Hepatocyte (in vitro differentiated cells): ENCODE results near the gene SLC12A5. TPM values are rescaled to one million over a fixed set of nuclear protein-coding genes. Genes with fewer than 3 reads are reported as not detected.

ENCODE experiments used
- DNase-seq: peaks from one replicate; pipeline ENCODE4 v3.0.0-alpha.2; 2016; ENCODE audit warnings: low spot score
- H2AFZ ChIP-seq: fragments of 200-600 bp; sonication (generic); 2 replicates; pipeline ENCODE4 v1.6.0; 2016; ENCODE audit warnings: antibody characterized with exemption, mild to moderate bottlenecking
- H3K27ac ChIP-seq: fragments of 200-600 bp; sonication (generic); 2 replicates; pipeline ENCODE4 v1.5.1; 2016; ENCODE audit warnings: mild to moderate bottlenecking
- H3K27me3 ChIP-seq: fragments of 200-600 bp; sonication (generic); 2 replicates; pipeline ENCODE4 v1.6.1; 2016
- H3K36me3 ChIP-seq: fragments of 200-600 bp; sonication (generic); replicated peaks from 2 replicates; pipeline ENCODE4 v1.5.1; 2016; ENCODE audit warnings: low read depth; ENCODE audit not compliant: insufficient read depth
- H3K4me1 ChIP-seq: fragments of 200-600 bp; sonication (generic); 2 replicates; pipeline ENCODE4 v1.5.1; 2016; ENCODE audit warnings: mild to moderate bottlenecking, moderate library complexity; ENCODE audit not compliant: insufficient read depth
- H3K4me2 ChIP-seq: fragments of 200-600 bp; sonication (generic); 2 replicates; pipeline ENCODE4 v1.6.0; 2016
- H3K4me3 ChIP-seq: fragments of 200-600 bp; sonication (generic); 2 replicates; pipeline ENCODE4 v1.5.1; 2016; ENCODE audit warnings: mild to moderate bottlenecking
- H3K79me2 ChIP-seq: fragments of 200-600 bp; sonication (generic); 2 replicates; pipeline ENCODE4 v1.6.0; 2017; ENCODE audit warnings: mild to moderate bottlenecking
- H3K9me2 ChIP-seq: fragments of 200-600 bp; sonication (generic); replicated peaks from 2 replicates; pipeline ENCODE4 v1.6.0; 2017; ENCODE audit warnings: mild to moderate bottlenecking; ENCODE audit not compliant: insufficient read depth
- H3K9me3 ChIP-seq: fragments of 200-600 bp; sonication (generic); 2 replicates; pipeline ENCODE4 v1.5.1; 2016; ENCODE audit warnings: low read depth, mild to moderate bottlenecking
- H4K20me1 ChIP-seq: fragments of 200-600 bp; sonication (generic); 2 replicates; pipeline ENCODE4 v1.6.0; 2016; ENCODE audit warnings: mild to moderate bottlenecking; ENCODE audit not compliant: insufficient read depth, poor library complexity, severe bottlenecking
- EZH2 ChIP-seq: fragments of 200-600 bp; sonication (generic); IDR thresholded peaks from 2 replicates; pipeline ENCODE4 v1.6.1; 2016; ENCODE audit warnings: antibody characterized with exemption, mild to moderate bottlenecking, borderline replicate concordance
- EZH2phosphoT487 ChIP-seq: fragments of 200-600 bp; sonication (generic); IDR thresholded peaks from one replicate; pipeline ENCODE4 v1.6.1; 2018; ENCODE audit warnings: antibody characterized with exemption, mild to moderate bottlenecking, low read depth, moderate library complexity; ENCODE audit not compliant: unreplicated experiment, severe bottlenecking
- WGBS: methylation state at CpG from one replicate; pipeline ENCODE4 v1.1.6; 2016; ENCODE audit warnings: low lambda C conversion rate; ENCODE audit errors: missing lambda C conversion rate; 5-methylcytosine and 5-hydroxymethylcytosine counted together
- polyA plus RNA-seq: library from polyadenylated mRNA; unstranded; fragments of >200 nt; fragmentation: Nextera tagmentation; extraction: Ambion mirVana; gene quantifications from 2 replicates; pipeline ENCODE4 v1.2.1, GENCODE V29; 2016
- total RNA-seq: library from RNA; depleted of rRNA; stranded (reverse); fragments of >200 nt; gene quantifications from 2 replicates; pipeline ENCODE4 v1.2.3, GENCODE V29; 2014
- TF ChIP-seq, protein P1 (sequence below): fragments of 200-600 bp; sonication (generic); IDR thresholded peaks from 2 replicates; pipeline ENCODE4 v1.5.1; 2016; ENCODE audit warnings: antibody characterized with exemption, mild to moderate bottlenecking; ENCODE audit not compliant: poor library complexity

Gene SLC12A5
- total and polyA plus RNA-seq, 2 experiments from 2014 or later = 0.57 to 3.1 TPM

DNA sequence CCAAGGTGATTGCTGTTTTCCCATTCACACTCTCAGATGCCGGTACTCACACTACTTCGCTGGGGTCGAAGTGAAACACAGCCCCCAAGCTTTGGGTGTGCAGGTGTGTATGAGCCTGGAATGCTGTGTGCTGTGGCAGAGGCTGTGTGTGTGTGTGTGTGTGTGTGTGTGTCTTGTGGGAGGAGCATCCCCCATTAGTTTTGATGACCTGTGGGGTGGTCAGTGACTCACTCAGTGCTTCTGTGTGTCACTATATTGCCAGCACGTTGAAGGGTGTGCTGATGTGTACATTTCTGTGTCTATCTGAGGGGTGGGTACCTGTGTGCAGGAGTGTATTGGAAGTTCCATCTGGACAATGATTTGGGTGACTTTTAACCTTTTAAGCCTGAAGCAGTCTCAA is 5.0 kb upstream of the SLC12A5 start:
- TF ChIP-seq, protein P1, sequence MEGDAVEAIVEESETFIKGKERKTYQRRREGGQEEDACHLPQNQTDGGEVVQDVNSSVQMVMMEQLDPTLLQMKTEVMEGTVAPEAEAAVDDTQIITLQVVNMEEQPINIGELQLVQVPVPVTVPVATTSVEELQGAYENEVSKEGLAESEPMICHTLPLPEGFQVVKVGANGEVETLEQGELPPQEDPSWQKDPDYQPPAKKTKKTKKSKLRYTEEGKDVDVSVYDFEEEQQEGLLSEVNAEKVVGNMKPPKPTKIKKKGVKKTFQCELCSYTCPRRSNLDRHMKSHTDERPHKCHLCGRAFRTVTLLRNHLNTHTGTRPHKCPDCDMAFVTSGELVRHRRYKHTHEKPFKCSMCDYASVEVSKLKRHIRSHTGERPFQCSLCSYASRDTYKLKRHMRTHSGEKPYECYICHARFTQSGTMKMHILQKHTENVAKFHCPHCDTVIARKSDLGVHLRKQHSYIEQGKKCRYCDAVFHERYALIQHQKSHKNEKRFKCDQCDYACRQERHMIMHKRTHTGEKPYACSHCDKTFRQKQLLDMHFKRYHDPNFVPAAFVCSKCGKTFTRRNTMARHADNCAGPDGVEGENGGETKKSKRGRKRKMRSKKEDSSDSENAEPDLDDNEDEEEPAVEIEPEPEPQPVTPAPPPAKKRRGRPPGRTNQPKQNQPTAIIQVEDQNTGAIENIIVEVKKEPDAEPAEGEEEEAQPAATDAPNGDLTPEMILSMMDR = no peak
- TF ChIP-seq EZH2phosphoT487 (no peak), EZH2 (no peak)
- H3K4me1 ChIP-seq = peaks cover 7% of the 10 kb centered on the region
- no peaks in the 10 kb centered on the region for H4K20me1 ChIP-seq
- H3K4me2 ChIP-seq = no peak overlapping the region
- H3K79me2 ChIP-seq = no peaks in the 10 kb centered on the region
- no peak overlapping the region for H3K4me3 ChIP-seq
- 67% methylated on average over 4 of the region's 4 CpGs for WGBS
- H3K9me3 ChIP-seq = no peaks in the 10 kb centered on the region
- H2AFZ ChIP-seq = no peak overlapping the region
- peaks cover 57% of the 10 kb centered on the region for H3K27me3 ChIP-seq
- no peak for DNase-seq
- no peak overlapping the region for H3K27ac ChIP-seq
- no peaks in the 10 kb centered on the region for H3K9me2 ChIP-seq
- no peaks in the 10 kb centered on the region for H3K36me3 ChIP-seq

GRCh38 chr20:46025376-46025783 is 3.6 kb upstream of the SLC12A5 start:
- Histone ChIP-seq H4K20me1 (no peaks in the 10 kb centered on the region), H3K4me1 (peaks cover 7% of the 10 kb centered on the region), H3K4me3 (no peak overlapping the region), H2AFZ (no peak overlapping the region), H3K27ac (no peak overlapping the region), H3K36me3 (no peaks in the 10 kb centered on the region), H3K79me2 (no peaks in the 10 kb centered on the region), H3K4me2 (no peak overlapping the region), H3K27me3 (peaks cover 64% of the 10 kb centered on the region), H3K9me3 (no peaks in the 10 kb centered on the region), H3K9me2 (no peaks in the 10 kb centered on the region)
- no peak for DNase-seq
- TF ChIP-seq EZH2 (no peak), EZH2phosphoT487 (no peak)
- TF ChIP-seq, protein P1 = no peak
- 72% methylated on average over 10 of the region's 10 CpGs for WGBS

DNA sequence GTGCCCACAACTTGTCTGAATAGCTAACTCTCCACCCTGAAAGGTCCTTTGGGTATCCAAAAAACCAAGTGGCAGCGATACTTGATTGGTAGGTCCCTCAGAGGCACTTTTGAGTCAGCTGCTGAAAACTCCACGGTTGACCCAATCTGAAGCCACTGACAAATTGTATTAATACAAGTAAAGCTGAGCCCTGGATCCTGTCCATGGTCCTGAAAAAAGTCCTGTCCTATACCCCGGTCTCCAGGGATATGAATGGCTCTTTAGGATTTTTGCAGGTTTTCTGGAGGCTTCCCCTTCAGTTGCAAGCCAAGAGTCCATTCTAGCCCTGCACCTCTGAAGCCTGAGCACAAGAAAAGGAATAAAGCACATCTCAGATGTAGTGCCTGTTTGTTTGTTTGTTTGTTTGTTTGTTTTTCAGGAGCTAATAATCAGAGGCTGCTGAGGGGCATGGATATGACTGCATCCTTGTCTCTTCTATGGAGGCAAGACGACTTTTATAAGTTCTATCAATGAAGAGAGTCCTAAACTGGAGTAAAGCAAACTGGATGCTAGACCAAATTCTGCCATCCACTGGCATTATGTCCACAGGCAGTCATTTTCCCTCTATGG is 1.7 kb upstream of the SLC12A5 start:
- DNase-seq = peak; percentile 87
- H3K36me3 ChIP-seq = no peaks in the 10 kb centered on the region
- H2AFZ ChIP-seq = no peak overlapping the region
- H4K20me1 ChIP-seq = no peaks in the 10 kb centered on the region
- peaks cover 71% of the 10 kb centered on the region for H3K27me3 ChIP-seq
- H3K9me3 ChIP-seq = no peaks in the 10 kb centered on the region
- TF ChIP-seq, protein P1 = no peak
- no peak for TF ChIP-seq EZH2phosphoT487
- no peak for TF ChIP-seq EZH2
- no peak overlapping the region for H3K4me3 ChIP-seq
- no peaks in the 10 kb centered on the region for H3K79me2 ChIP-seq
- H3K27ac ChIP-seq = no peak overlapping the region
- 23% methylated on average over 4 of the region's 4 CpGs for WGBS
- H3K4me1 ChIP-seq = peaks cover 3% of the 10 kb centered on the region
- H3K4me2 ChIP-seq = no peak overlapping the region
- no peaks in the 10 kb centered on the region for H3K9me2 ChIP-seq

GRCh38 chr20:46028110-46028509 is 905 bp upstream of the SLC12A5 start:
- TF ChIP-seq EZH2phosphoT487 = no peak
- TF ChIP-seq, protein P1 = no peak
- TF ChIP-seq EZH2 = no peak
- H3K4me2 ChIP-seq = no peak overlapping the region
- no peak overlapping the region for H3K4me3 ChIP-seq
- no peaks in the 10 kb centered on the region for H3K36me3 ChIP-seq
- H3K4me1 ChIP-seq = no peaks in the 10 kb centered on the region
- H3K27ac ChIP-seq = no peak overlapping the region
- peaks cover 78% of the 10 kb centered on the region for H3K27me3 ChIP-seq
- no peaks in the 10 kb centered on the region for H3K79me2 ChIP-seq
- no peak overlapping the region for H2AFZ ChIP-seq
- H4K20me1 ChIP-seq = no peaks in the 10 kb centered on the region
- DNase-seq = no peak
- H3K9me2 ChIP-seq = no peaks in the 10 kb centered on the region
- 79% methylated on average over 7 of the region's 7 CpGs for WGBS
- H3K9me3 ChIP-seq = no peaks in the 10 kb centered on the region
